Measurements from ENCODE around the gene PPIL4.

Gene PPIL4

GRCh38 chr6:149586149-149586548, 40.3 kb upstream of the PPIL4 start:
- no peak overlapping the region for H2AFZ ChIP-seq (ENCODE audit: low read depth, low read length)
- no peak overlapping the region for H3K27ac ChIP-seq (ENCODE audit: low read length)
- H4K20me1 ChIP-seq (ENCODE audit: insufficient read depth, low read length), result no peaks in the 10 kb centered on the region
- H3K4me1 ChIP-seq (ENCODE audit: low read length), result 0 out of 2 replicates have a peak, but pooled peaks cover 4% of the 10 kb centered on the region
- H3K79me2 ChIP-seq (ENCODE audit: low read length), result no peaks in the 10 kb centered on the region
- H3K4me2 ChIP-seq (ENCODE audit: low read length), result no peak overlapping the region
- H3K9ac ChIP-seq (ENCODE audit: low read length), result no peak overlapping the region
- no peak for TF ChIP-seq EZH2phosphoT487 (IDR thresholded peaks at IDR 0.05; ENCODE audit: low read depth)
- no peak for TF ChIP-seq CTCF (IDR thresholded peaks at IDR 0.05; ENCODE audit: low read depth, low read length)
- peaks cover 35% of the 10 kb centered on the region for H3K36me3 ChIP-seq (replicated peaks; ENCODE audit: low read depth, low read length)
- H3K27me3 ChIP-seq (ENCODE audit: low read depth, low read length), result no peaks in the 10 kb centered on the region
- H3K4me3 ChIP-seq (ENCODE audit: low read length), result no peak overlapping the region
- no peaks in the 10 kb centered on the region for H3K9me3 ChIP-seq (ENCODE audit: insufficient read depth, low read length)

- Histone ChIP-seq H3K27me3 (ENCODE audit: low read depth, low read length) (no peaks in the 10 kb centered on the region), H3K4me3 (ENCODE audit: low read length) (no peak overlapping the region), H3K9me3 (ENCODE audit: insufficient read depth, low read length) (no peaks in the 10 kb centered on the region), H3K4me2 (ENCODE audit: low read length) (no peak overlapping the region), H3K36me3 (replicated peaks; ENCODE audit: low read depth, low read length) (peaks cover 36% of the 10 kb centered on the region), H3K4me1 (ENCODE audit: low read length) (no peaks in the 10 kb centered on the region), H3K27ac (ENCODE audit: low read length) (no peak overlapping the region), H3K9ac (ENCODE audit: low read length) (no peak overlapping the region), H2AFZ (ENCODE audit: low read depth, low read length) (no peak overlapping the region), H3K79me2 (ENCODE audit: low read length) (peaks cover 22% of the 10 kb centered on the region), H4K20me1 (ENCODE audit: insufficient read depth, low read length) (0 out of 2 replicates have a peak, but pooled peaks cover 5% of the 10 kb centered on the region)
- TF ChIP-seq CTCF (IDR thresholded peaks at IDR 0.05; ENCODE audit: low read depth, low read length) (no peak), EZH2phosphoT487 (IDR thresholded peaks at IDR 0.05; ENCODE audit: low read depth) (no peak)
These were observed 35.5 kb upstream of the PPIL4 start for GRCh38 chr6:149581349-149581748.

GRCh38 chr6:149580880-149581279, 35.0 kb upstream of the PPIL4 start:
- Histone ChIP-seq H3K36me3 (replicated peaks; ENCODE audit: low read depth, low read length) (peaks cover 36% of the 10 kb centered on the region), H3K9me3 (ENCODE audit: insufficient read depth, low read length) (no peaks in the 10 kb centered on the region), H3K4me2 (ENCODE audit: low read length) (no peak overlapping the region), H3K4me3 (ENCODE audit: low read length) (no peak overlapping the region), H3K27ac (ENCODE audit: low read length) (no peak overlapping the region), H3K79me2 (ENCODE audit: low read length) (peaks cover 26% of the 10 kb centered on the region), H3K27me3 (ENCODE audit: low read depth, low read length) (no peaks in the 10 kb centered on the region), H2AFZ (ENCODE audit: low read depth, low read length) (no peak overlapping the region), H3K4me1 (ENCODE audit: low read length) (no peaks in the 10 kb centered on the region), H3K9ac (ENCODE audit: low read length) (no peak overlapping the region), H4K20me1 (ENCODE audit: insufficient read depth, low read length) (peaks cover 8% of the 10 kb centered on the region)
- TF ChIP-seq EZH2phosphoT487 (IDR thresholded peaks at IDR 0.05; ENCODE audit: low read depth), result no peak
- no peak for TF ChIP-seq CTCF (IDR thresholded peaks at IDR 0.05; ENCODE audit: low read depth, low read length)

- TF ChIP-seq EZH2phosphoT487 (IDR thresholded peaks at IDR 0.05; ENCODE audit: low read depth) (no peak), CTCF (IDR thresholded peaks at IDR 0.05; ENCODE audit: low read depth, low read length) (no peak)
- H4K20me1 ChIP-seq (ENCODE audit: insufficient read depth, low read length), result peaks cover 37% of the 10 kb centered on the region
- H3K4me3 ChIP-seq (ENCODE audit: low read length), result peak overlapping the region; percentile 99
- no peak overlapping the region for H2AFZ ChIP-seq (ENCODE audit: low read depth, low read length)
- H3K9ac ChIP-seq (ENCODE audit: low read length), result peak overlapping the region; percentile 48; the same call in 1 of the 2 replicates
- H3K9me3 ChIP-seq (ENCODE audit: insufficient read depth, low read length), result no peaks in the 10 kb centered on the region
- peaks cover 19% of the 10 kb centered on the region for H3K4me1 ChIP-seq (ENCODE audit: low read length)
- H3K79me2 ChIP-seq (ENCODE audit: low read length), result peaks cover 68% of the 10 kb centered on the region
- no peaks in the 10 kb centered on the region for H3K27me3 ChIP-seq (ENCODE audit: low read depth, low read length)
- H3K36me3 ChIP-seq (replicated peaks; ENCODE audit: low read depth, low read length), result no peaks in the 10 kb centered on the region
- H3K27ac ChIP-seq (ENCODE audit: low read length), result peak overlapping the region; percentile 93
- H3K4me2 ChIP-seq (ENCODE audit: low read length), result peak overlapping the region; percentile 77
These were observed 22.2 kb upstream of the PPIL4 start for GRCh38 chr6:149567945-149568585.

Data from OCI-LY3 (cell line).